Neural progenitor cell (in vitro differentiated cells): ENCODE results near the gene CIDEC. TPM values are rescaled to one million over a fixed set of nuclear protein-coding genes. Genes with fewer than 3 reads are reported as not detected.
A peak's percentile ranks its signal among the peaks of the same experiment; 100 is the strongest.
"Not testable (repeated sequence)": the region's sequence is repeated elsewhere in the genome, so short reads cannot be mapped to it uniquely, and the experiment has no call there.

Experiments
- DNase-seq: peaks from one replicate; pipeline ENCODE4 v3.0.0-alpha.2; 2016; ENCODE audit warnings: low spot score
- H2AFZ ChIP-seq: fragments of 200-600 bp; sonication (generic); replicated peaks from 2 replicates; pipeline ENCODE4 v1.6.1; 2016; ENCODE audit warnings: antibody characterized with exemption
- H3F3A ChIP-seq: fragments of 200-600 bp; sonication (generic); 2 replicates; pipeline ENCODE4 v1.6.1; 2016; ENCODE audit warnings: antibody characterized with exemption, low read depth
- H3K27ac ChIP-seq: fragments of 200-600 bp; sonication (generic); 2 replicates; pipeline ENCODE4 v1.5.1; 2016; ENCODE audit warnings: mild to moderate bottlenecking
- H3K27me3 ChIP-seq: fragments of 200-600 bp; sonication (generic); 2 replicates; pipeline ENCODE4 v1.6.1; 2016; ENCODE audit warnings: mild to moderate bottlenecking, moderate library complexity
- H3K36me3 ChIP-seq: fragments of 200-600 bp; sonication (generic); 2 replicates; pipeline ENCODE4 v1.5.1; 2016
- H3K4me1 ChIP-seq: fragments of 200-600 bp; sonication (generic); 2 replicates; pipeline ENCODE4 v1.6.1; 2016; ENCODE audit warnings: mixed run types
- H3K4me2 ChIP-seq: fragments of 200-600 bp; sonication (generic); 2 replicates; pipeline ENCODE4 v1.6.1; 2016
- H3K4me3 ChIP-seq: fragments of 200-600 bp; sonication (generic); 2 replicates; pipeline ENCODE4 v1.5.1; 2016
- H3K79me2 ChIP-seq: fragments of 200-600 bp; sonication (generic); 2 replicates; pipeline ENCODE4 v1.6.1; 2016; ENCODE audit warnings: low read depth
- H3K9ac ChIP-seq: fragments of 200-600 bp; sonication (generic); 2 replicates; pipeline ENCODE4 v1.6.1; 2016
- H3K9me3 ChIP-seq: fragments of 200-600 bp; sonication (generic); 2 replicates; pipeline ENCODE4 v1.5.1; 2016; ENCODE audit warnings: low read depth
- H4K20me1 ChIP-seq: fragments of 200-600 bp; sonication (generic); 2 replicates; pipeline ENCODE4 v1.6.1; 2016; ENCODE audit warnings: low read depth
- H3K27ac Mint-ChIP-seq: 3 replicates; pipeline ENCODE4 v1.8.0; 2021; ENCODE audit warnings: mixed read lengths
- H3K27me3 Mint-ChIP-seq: 2 replicates; pipeline ENCODE4 v1.8.0; 2022; ENCODE audit warnings: low read depth, mild to moderate bottlenecking, inconsistent platforms, moderate library complexity, mixed read lengths; ENCODE audit not compliant: insufficient read depth
- H3K36me3 Mint-ChIP-seq: 3 replicates; pipeline ENCODE4 v1.8.0; 2021; ENCODE audit warnings: mixed read lengths
- H3K4me1 Mint-ChIP-seq: 3 replicates; pipeline ENCODE4 v1.8.0; 2021; ENCODE audit warnings: mixed read lengths
- H3K4me3 Mint-ChIP-seq: 3 replicates; pipeline ENCODE4 v1.8.0; 2021; ENCODE audit warnings: mild to moderate bottlenecking, moderate library complexity, mixed read lengths
- H3K9me3 Mint-ChIP-seq: 3 replicates; pipeline ENCODE4 v1.8.0; 2020; ENCODE audit warnings: mixed read lengths
- CTCF ChIP-seq: fragments of 200-600 bp; sonication (generic); IDR thresholded peaks from 2 replicates; pipeline ENCODE4 v1.5.1; 2017; ENCODE audit warnings: antibody characterized with exemption, mild to moderate bottlenecking
- EZH2 ChIP-seq: fragments of 200-600 bp; sonication (generic); IDR thresholded peaks from 2 replicates; pipeline ENCODE4 v1.6.1; 2017; ENCODE audit warnings: antibody characterized with exemption, mild to moderate bottlenecking, moderate library complexity
- EZH2phosphoT487 ChIP-seq: fragments of 200-600 bp; sonication (generic); IDR thresholded peaks from 2 replicates; pipeline ENCODE4 v1.6.1; 2017; ENCODE audit warnings: antibody characterized with exemption
- total RNA-seq: library from RNA; depleted of rRNA; stranded (reverse); fragments of >200 nt; gene quantifications from 2 replicates; pipeline ENCODE4 v1.2.3, GENCODE V29; 2015; ENCODE audit warnings: low replicate concordance

CIDEC gene
- total RNA-seq, 1 donor from 2014 or later = not detected

DNA sequence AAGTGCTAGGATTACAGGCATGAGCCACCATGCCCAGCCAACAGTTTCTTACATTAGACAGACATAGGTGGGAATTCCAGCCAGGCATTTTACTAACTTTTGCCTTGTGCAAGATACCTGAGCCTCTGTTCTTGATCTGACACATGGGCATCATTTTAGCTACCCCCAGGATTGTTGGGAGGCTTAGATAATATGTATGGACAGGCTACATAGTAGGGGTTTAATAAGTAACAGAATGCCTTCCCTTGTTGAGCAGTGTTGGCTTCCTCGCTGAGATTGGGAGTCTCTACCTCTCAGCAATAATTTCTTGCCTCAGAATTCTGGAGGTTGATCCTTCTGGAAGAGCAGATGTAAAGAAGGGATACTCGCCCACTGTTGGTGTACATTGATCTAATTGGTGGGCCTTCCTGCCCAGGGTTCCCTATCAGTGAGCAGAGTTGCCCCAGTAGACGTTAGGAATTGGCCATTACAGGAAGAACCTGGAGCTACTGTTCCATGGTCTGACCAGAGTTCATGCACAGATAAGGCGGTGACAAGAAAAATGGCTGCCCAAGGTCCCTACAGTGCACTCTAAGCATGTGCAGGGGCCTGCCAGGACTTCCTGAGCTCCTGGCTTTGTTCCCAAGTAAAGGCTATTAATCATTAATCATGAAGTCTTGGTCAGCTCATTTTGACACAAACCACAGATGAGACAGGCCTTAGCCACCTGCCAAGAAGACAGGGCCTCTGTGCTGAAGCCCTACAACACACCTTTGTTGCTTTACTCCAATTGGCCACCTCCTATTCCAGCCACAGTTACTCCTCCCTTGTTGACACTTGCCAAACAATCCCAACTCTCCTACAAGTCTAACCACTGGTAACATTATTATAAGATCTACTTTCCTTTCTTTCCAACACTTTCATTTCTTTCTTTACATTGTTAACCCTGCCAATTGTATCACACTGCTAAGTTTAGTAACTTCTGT lies 17.6 kb upstream of the CIDEC start:
- peak overlapping the region; percentile 30 for H3K27ac Mint-ChIP-seq
- no peak overlapping the region for H3K27ac ChIP-seq

GRCh38 chr3:9896755-9897407 lies 16.8 kb upstream of the CIDEC start:
- H3K9me3 ChIP-seq, H3K4me1 Mint-ChIP-seq, H3K27ac Mint-ChIP-seq, H3K27me3 ChIP-seq, H2AFZ ChIP-seq, H3K9me3 Mint-ChIP-seq, H3K27ac ChIP-seq, H3K4me3 ChIP-seq, H3K4me1 ChIP-seq, H3K36me3 ChIP-seq, H3K4me2 ChIP-seq, H3K27me3 Mint-ChIP-seq, H3K4me3 Mint-ChIP-seq, DNase-seq, H3K9ac ChIP-seq: not testable (repeated sequence)
- Histone ChIP-seq H3K79me2 (peaks cover 24% of the 10 kb centered on the region), H4K20me1 (peaks cover 15% of the 10 kb centered on the region), H3F3A (peaks cover 10% of the 10 kb centered on the region)
- H3K36me3 Mint-ChIP-seq = peaks cover 25% of the 10 kb centered on the region

More for the DNA sequence above, 17.6 kb upstream of the CIDEC start:
- TF ChIP-seq EZH2 (no peak), EZH2phosphoT487 (no peak), CTCF (no peak)
- H3K4me2 ChIP-seq = no peak overlapping the region
- H3K4me1 ChIP-seq = no peaks in the 10 kb centered on the region
- peaks cover 16% of the 10 kb centered on the region for H3K79me2 ChIP-seq
- H3K9me3 ChIP-seq = no peaks in the 10 kb centered on the region
- H4K20me1 ChIP-seq = peaks cover 11% of the 10 kb centered on the region
- H3K9ac ChIP-seq = no peak overlapping the region
- Mint-ChIP-seq H3K9me3 (no peaks in the 10 kb centered on the region), H3K27me3 (no peaks in the 10 kb centered on the region), H3K4me1 (peaks cover 2% of the 10 kb centered on the region), H3K36me3 (peaks cover 19% of the 10 kb centered on the region), H3K4me3 (no peak overlapping the region)
- H3K4me3 ChIP-seq = no peak overlapping the region
- no peak for DNase-seq
- peaks cover 10% of the 10 kb centered on the region for H3F3A ChIP-seq
- no peak overlapping the region for H2AFZ ChIP-seq
- no peaks in the 10 kb centered on the region for H3K27me3 ChIP-seq
- H3K36me3 ChIP-seq = no peaks in the 10 kb centered on the region

DNA sequence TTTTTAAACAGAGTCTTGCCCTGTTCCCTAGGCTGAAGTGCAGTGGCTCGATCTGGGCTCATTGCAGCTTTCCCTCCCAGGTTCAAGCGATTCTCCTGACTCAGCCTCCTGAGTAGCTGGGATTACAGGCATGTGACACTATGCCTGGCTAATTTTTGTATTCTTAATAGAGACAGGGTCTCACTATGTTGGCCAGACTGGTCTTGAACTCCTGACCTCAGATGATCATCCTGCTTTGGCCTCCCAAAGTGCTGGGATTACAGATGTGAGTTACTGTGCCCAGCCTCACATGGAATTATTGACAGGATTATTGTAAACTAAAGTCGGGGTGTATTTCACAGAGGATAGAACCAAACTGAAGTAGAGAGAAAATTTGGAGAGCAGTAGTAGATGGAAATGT lies 15.7 kb upstream of the CIDEC start:
- H3K4me3 Mint-ChIP-seq, H3K4me2 ChIP-seq, H3K36me3 ChIP-seq, H2AFZ ChIP-seq, H3K27ac ChIP-seq, H3K9me3 Mint-ChIP-seq, DNase-seq, H3K27me3 Mint-ChIP-seq, H3K27ac Mint-ChIP-seq, H3K4me3 ChIP-seq, H3K9ac ChIP-seq, H3K9me3 ChIP-seq, H3K27me3 ChIP-seq, H3K4me1 ChIP-seq: not testable (repeated sequence)
- Mint-ChIP-seq H3K4me1 (peaks cover 12% of the 10 kb centered on the region), H3K36me3 (peaks cover 25% of the 10 kb centered on the region)
- Histone ChIP-seq H3K79me2 (peaks cover 36% of the 10 kb centered on the region), H3F3A (peaks cover 10% of the 10 kb centered on the region), H4K20me1 (peaks cover 19% of the 10 kb centered on the region)

DNA sequence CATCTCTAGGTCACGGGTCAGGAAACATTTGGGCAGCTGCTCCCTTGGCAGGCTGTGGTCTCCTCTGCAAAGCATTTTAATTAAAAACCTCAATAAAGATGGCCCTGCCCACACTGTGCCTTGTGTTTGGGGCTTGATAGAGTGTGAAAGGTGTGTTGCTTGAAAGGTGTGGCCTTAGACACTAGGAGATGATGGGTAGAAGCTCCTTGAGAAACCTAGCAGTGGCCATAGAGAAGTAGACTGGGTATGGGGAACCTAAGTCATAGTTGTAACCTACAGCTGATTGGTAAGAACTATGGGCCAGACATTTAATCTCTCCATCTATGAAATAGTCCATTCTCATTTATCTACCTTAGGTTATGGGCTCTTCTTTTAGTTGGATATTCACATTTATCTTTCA lies 13.7 kb upstream of the CIDEC start:
- H3K27me3 Mint-ChIP-seq = peaks cover 4% of the 10 kb centered on the region
- no peaks in the 10 kb centered on the region for H3K36me3 ChIP-seq
- H3K4me2 ChIP-seq = no peak overlapping the region

More for the DNA sequence above, 13.7 kb upstream of the CIDEC start:
- no peaks in the 10 kb centered on the region for H3K27me3 ChIP-seq
- Mint-ChIP-seq H3K4me1 (peaks cover 15% of the 10 kb centered on the region), H3K4me3 (no peak overlapping the region), H3K36me3 (peaks cover 25% of the 10 kb centered on the region), H3K27ac (no peak overlapping the region), H3K9me3 (no peaks in the 10 kb centered on the region)
- no peak for DNase-seq
- H3K4me1 ChIP-seq = peaks cover 7% of the 10 kb centered on the region
- no peak overlapping the region for H2AFZ ChIP-seq
- peaks cover 14% of the 10 kb centered on the region for H3F3A ChIP-seq
- no peak for TF ChIP-seq EZH2phosphoT487
- TF ChIP-seq EZH2 = no peak
- TF ChIP-seq CTCF = no peak
- peaks cover 38% of the 10 kb centered on the region for H3K79me2 ChIP-seq
- no peak overlapping the region for H3K9ac ChIP-seq
- H3K27ac ChIP-seq = no peak overlapping the region
- H4K20me1 ChIP-seq = peaks cover 19% of the 10 kb centered on the region
- H3K9me3 ChIP-seq = no peaks in the 10 kb centered on the region
- no peak overlapping the region for H3K4me3 ChIP-seq
